ENCODE results near the gene C1orf53. TPM values are rescaled to one million over a fixed set of nuclear protein-coding genes. Genes with fewer than 3 reads are reported as not detected.

The C1orf53 gene
- polyA plus RNA-seq, 1 of the 3 experiments (the other 2 are of a cell fraction) = 24.9 TPM

- Histone ChIP-seq H3K27ac (ENCODE audit: low read depth in 2 of 2, low read length in 1 of 2) (no peak overlapping the region), H3K4me3 (ENCODE audit: low read depth in 2 of 2, low read length in 1 of 2) (no peak overlapping the region), H3K9me2 (no peaks in the 10 kb centered on the region), H3K4me2 (no peak overlapping the region), H3K9me3 (no peaks in the 10 kb centered on the region), H3K27me3 (ENCODE audit: insufficient read depth) (no peaks in the 10 kb centered on the region), H3K36me3 (replicated peaks in 1 of 2; ENCODE audit: control insufficient read depth in 1 of 2, insufficient read depth in 2 of 2, low read length in 1 of 2) (no peaks in the 10 kb centered on the region), H3K4me1 (ENCODE audit: control insufficient read depth in 1 of 2, insufficient read depth in 2 of 2, low read depth in 1 of 2, low read length in 1 of 2) (no peaks in the 10 kb centered on the region), H3F3A (replicated peaks; ENCODE audit: insufficient read depth) (no peaks in the 10 kb centered on the region), H3K79me2 (ENCODE audit: insufficient read depth) (no peaks in the 10 kb centered on the region), H3K9ac (no peak overlapping the region), H2AFZ (ENCODE audit: low read depth) (no peak overlapping the region), H4K20me1 (ENCODE audit: insufficient read depth) (no peaks in the 10 kb centered on the region)
- WGBS (ENCODE audit: low lambda C conversion rate) = 87% methylated on average over 1 of the region's 1 CpG
- DNase-seq = no peak
- ChIA-PET CTCF (no interaction called here), POLR2A (no interaction called here)
- TF ChIP-seq ELF1 (IDR thresholded peaks at IDR 0.05) (no peak), REST (IDR thresholded peaks at IDR 0.05; ENCODE audit: low read depth, low read length) (no peak), GABPA (IDR thresholded peaks at IDR 0.05; ENCODE audit: low read depth) (no peak), NRF1 (IDR thresholded peaks at IDR 0.05; ENCODE audit: low read depth, low read length) (no peak), GATA2 (CRISPR knock-in tag; IDR thresholded peaks at IDR 0.05) (no peak), TCF12 (IDR thresholded peaks at IDR 0.05) (no peak), YY1 (IDR thresholded peaks at IDR 0.05; ENCODE audit: low read depth) (no peak), CHD2 (IDR thresholded peaks at IDR 0.05; ENCODE audit: low read length, partially characterized antibody) (no peak), FOSL2 (IDR thresholded peaks at IDR 0.05; ENCODE audit: borderline replicate concordance, low read depth) (no peak), SMC3 (IDR thresholded peaks at IDR 0.05; ENCODE audit: low read depth, low read length) (no peak), FOXJ3 (CRISPR knock-in tag; IDR thresholded peaks at IDR 0.05) (no peak), PBX3 (IDR thresholded peaks at IDR 0.05) (no peak), RCOR1 (IDR thresholded peaks at IDR 0.05; ENCODE audit: low read length) (no peak)
Measured at GRCh38 chr1:197859024-197859423, 43.4 kb upstream of the C1orf53 start.

- POLR2A ChIA-PET = no interaction called here
- no peaks in the 10 kb centered on the region for H3K79me2 ChIP-seq (ENCODE audit: insufficient read depth)
- no peaks in the 10 kb centered on the region for H3F3A ChIP-seq (replicated peaks; ENCODE audit: insufficient read depth)
- no peak for DNase-seq
- H3K9me2 ChIP-seq = no peaks in the 10 kb centered on the region
- no peak overlapping the region for H3K4me2 ChIP-seq
- 62% methylated on average over 3 of the region's 3 CpGs for whole genome bisulfite sequencing (ENCODE audit: low lambda C conversion rate)
- H3K27ac ChIP-seq (ENCODE audit: low read depth in 2 of 2, low read length in 1 of 2) = no peak overlapping the region
- no peaks in the 10 kb centered on the region for H3K36me3 ChIP-seq (replicated peaks in 1 of 2; ENCODE audit: control insufficient read depth in 1 of 2, insufficient read depth in 2 of 2, low read length in 1 of 2)
- CTCF ChIA-PET = interaction anchor here (0.9 kb wide), 1 partner anchor 243 kb away, joined by 3 read pairs; no protein-coding TSS in a partner anchor
- no peaks in the 10 kb centered on the region for H4K20me1 ChIP-seq (ENCODE audit: insufficient read depth)
- H2AFZ ChIP-seq (ENCODE audit: low read depth) = no peak overlapping the region
- H3K4me1 ChIP-seq (ENCODE audit: control insufficient read depth in 1 of 2, insufficient read depth in 2 of 2, low read depth in 1 of 2, low read length in 1 of 2) = no peaks in the 10 kb centered on the region
- no peak overlapping the region for H3K4me3 ChIP-seq (ENCODE audit: low read depth in 2 of 2, low read length in 1 of 2)
- no peaks in the 10 kb centered on the region for H3K9me3 ChIP-seq
- H3K9ac ChIP-seq = no peak overlapping the region
- H3K27me3 ChIP-seq (ENCODE audit: insufficient read depth) = no peaks in the 10 kb centered on the region
- no peak for TF ChIP-seq RCOR1 (IDR thresholded peaks at IDR 0.05; ENCODE audit: low read length)
- TF ChIP-seq JUND (IDR thresholded peaks at IDR 0.05) = no peak
- TF ChIP-seq TEAD4 (IDR thresholded peaks at IDR 0.05; ENCODE audit: borderline replicate concordance, insufficient read depth) = no peak
- TF ChIP-seq PBX3 (IDR thresholded peaks at IDR 0.05) = no peak
- no peak for TF ChIP-seq NRF1 (IDR thresholded peaks at IDR 0.05; ENCODE audit: low read depth, low read length)
- no peak for TF ChIP-seq CHD2 (IDR thresholded peaks at IDR 0.05; ENCODE audit: low read length, partially characterized antibody)
Measured at GRCh38 chr1:197862221-197862620, 40.2 kb upstream of the C1orf53 start.
